Spleen (tissue), 11 donors: ENCODE data around the gene BIRC6. TPM values are rescaled to one million over a fixed set of nuclear protein-coding genes. Genes with fewer than 3 reads are reported as not detected.

ENCODE experiments used
- DNase-seq: peaks from one replicate; pipeline ENCODE4 v3.0.0-alpha.2; 2020
- H3K27ac ChIP-seq, 8 donors: fragments of 200-600 bp; sonication (generic) in 7 of 8; 1 replicate in 4 of 8; 2 replicates in 4 of 8; pipeline versions ENCODE4 v1.5.0 to v1.8.0; 2016 to 2021; ENCODE audit warnings: inconsistent platforms in 4 of 8, mild to moderate bottlenecking in 4 of 8, moderate library complexity in 1 of 8
- H3K27me3 ChIP-seq, 7 donors: fragments of 200-600 bp; sonication (generic) in 6 of 7; replicated peaks in 1 of 7; 1 replicate in 4 of 7; 2 replicates in 3 of 7; pipeline versions ENCODE4 v1.5.0 to v1.8.0; 2016 to 2021; ENCODE audit warnings: inconsistent platforms in 3 of 7, mild to moderate bottlenecking in 1 of 7
- H3K36me3 ChIP-seq, 6 donors: fragments of 200-600 bp; sonication (generic) in 5 of 6; 1 replicate in 4 of 6; 2 replicates in 2 of 6; pipeline versions ENCODE4 v1.5.0 to v1.8.0; 2016 to 2021; ENCODE audit warnings: inconsistent platforms in 2 of 6
- H3K4me1 ChIP-seq, 6 donors: fragments of 200-600 bp; sonication (generic) in 5 of 6; 1 replicate in 3 of 6; 2 replicates in 3 of 6; pipeline versions ENCODE4 v1.5.0 to v1.8.0; 2016 to 2021; ENCODE audit warnings: inconsistent platforms in 3 of 6
- H3K4me3 ChIP-seq, 8 donors: fragments of 200-600 bp; sonication (generic) in 7 of 8; 1 replicate in 4 of 8; 2 replicates in 4 of 8; pipeline versions ENCODE4 v1.5.0 to v1.8.0; 2016 to 2021; ENCODE audit warnings: inconsistent platforms in 4 of 8, mild to moderate bottlenecking in 4 of 8, moderate library complexity in 2 of 8
- H3K9me3 ChIP-seq, 8 donors: fragments of 200-600 bp; sonication (generic) in 7 of 8; 1 replicate in 4 of 8; 2 replicates in 4 of 8; pipeline versions ENCODE4 v1.5.0 to v1.8.0; 2016 to 2021; ENCODE audit warnings: inconsistent platforms in 4 of 8
- POLR2A ChIP-seq, 3 donors: fragments of 450-650 bp; IDR thresholded peaks; one replicate each; pipeline ENCODE4 v1.5.1; 2017; ENCODE audit warnings: antibody characterized with exemption in 3 of 3, mild to moderate bottlenecking in 1 of 3
- POLR2AphosphoS5 ChIP-seq, 3 donors: sonication (generic); formaldehyde crosslinking; IDR thresholded peaks; one replicate each; pipeline ENCODE4 v1.5.1; 2017; ENCODE audit warnings: antibody characterized with exemption in 3 of 3
- WGBS, 5 donors: extraction: QIAGEN DNeasy Blood & Tissue Kit in 3 of 5; methylation state at CpG; one replicate each; pipeline versions ENCODE4 v1.1.5 to v1.1.7; 2013 to 2018; 5-methylcytosine and 5-hydroxymethylcytosine counted together
- intact Hi-C: fragments of 100-400 bp; cut with DNase I; formaldehyde crosslinking; loops from one replicate; pipeline ENCODE4 v1.15.0; 2023; ENCODE audit warnings: low total_unique reads
- polyA plus RNA-seq, 3 donors: library from polyadenylated mRNA; stranded (reverse); fragments of 200-250 nt; gene quantifications; one replicate each; pipeline ENCODE4 v1.2.1, GENCODE V29; 2013
- total RNA-seq, 7 donors: library from RNA; depleted of rRNA in 3 of 7; stranded (reverse); fragments of >200 nt in 3 of 7; fragmentation: NEBNext Ultra II Directional in 4 of 7; extraction: Animal tissue kit (Norgen Biotek cat#: 25700) in 4 of 7; gene quantifications; one replicate each; pipeline versions ENCODE4 v1.1.0 to v1.2.1, GENCODE V29; 2016 to 2021
- TF ChIP-seq, protein P1 (sequence below), 11 experiments: fragments of 200-600 bp in 7 of 11; fragments of 450-650 bp in 4 of 11; sonication (generic) in 4 of 11; IDR thresholded peaks in 8 of 11; conservative IDR thresholded peaks in 3 of 11; 1 replicate in 7 of 11; 2 replicates in 4 of 11; pipeline versions ENCODE4 v1.4.0 to v1.8.0; 2016 to 2021; ENCODE audit warnings: antibody characterized with exemption in 11 of 11, inconsistent platforms in 4 of 11, mild to moderate bottlenecking in 1 of 11
- donor health status: healthy with polysubstance abuse.
- donor health status: DM: no; HTN: no; CAD: no; lungs with moderate emphysema.
- donor health status: DM: no; HTN: no; CAD: no.
- donor health status: Bipolar disorder and iron deficiency.
- donor health status: healthy.
- donor health status: DM: no; HTN: no; CAD: no.
- donor health status: DM: yes; HTN: yes; CAD: no.

The BIRC6 gene
- total and polyA plus RNA-seq, 10 donors, result 17.8 to 226 (median 155) TPM

GRCh38 chr2:32423536-32423935, 66.7 kb downstream of the BIRC6 start:
- no peak for DNase-seq
- intact Hi-C loops, result no loop called here
- TF ChIP-seq POLR2A (IDR thresholded peaks at IDR 0.05) (no peak), POLR2AphosphoS5 (IDR thresholded peaks at IDR 0.05) (no peak)
- TF ChIP-seq, protein P1, sequence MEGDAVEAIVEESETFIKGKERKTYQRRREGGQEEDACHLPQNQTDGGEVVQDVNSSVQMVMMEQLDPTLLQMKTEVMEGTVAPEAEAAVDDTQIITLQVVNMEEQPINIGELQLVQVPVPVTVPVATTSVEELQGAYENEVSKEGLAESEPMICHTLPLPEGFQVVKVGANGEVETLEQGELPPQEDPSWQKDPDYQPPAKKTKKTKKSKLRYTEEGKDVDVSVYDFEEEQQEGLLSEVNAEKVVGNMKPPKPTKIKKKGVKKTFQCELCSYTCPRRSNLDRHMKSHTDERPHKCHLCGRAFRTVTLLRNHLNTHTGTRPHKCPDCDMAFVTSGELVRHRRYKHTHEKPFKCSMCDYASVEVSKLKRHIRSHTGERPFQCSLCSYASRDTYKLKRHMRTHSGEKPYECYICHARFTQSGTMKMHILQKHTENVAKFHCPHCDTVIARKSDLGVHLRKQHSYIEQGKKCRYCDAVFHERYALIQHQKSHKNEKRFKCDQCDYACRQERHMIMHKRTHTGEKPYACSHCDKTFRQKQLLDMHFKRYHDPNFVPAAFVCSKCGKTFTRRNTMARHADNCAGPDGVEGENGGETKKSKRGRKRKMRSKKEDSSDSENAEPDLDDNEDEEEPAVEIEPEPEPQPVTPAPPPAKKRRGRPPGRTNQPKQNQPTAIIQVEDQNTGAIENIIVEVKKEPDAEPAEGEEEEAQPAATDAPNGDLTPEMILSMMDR (IDR thresholded peaks at IDR 0.05 in 8 of 11, conservative IDR thresholded peaks at IDR 0.05 in 3 of 11), result no peak
- Histone ChIP-seq H3K27ac (no peak overlapping the region), H3K4me3 (no peak overlapping the region), H3K4me1 (peaks cover 0 to 77% (median 34%) of the 10 kb centered on the region in 6 donors), H3K9me3 (no peaks in the 10 kb centered on the region), H3K36me3 (peaks cover 0 to 12% (median 4%) of the 10 kb centered on the region in 6 donors), H3K27me3 (no peaks in the 10 kb centered on the region)

- Histone ChIP-seq H3K4me3 (no peak overlapping the region), H3K36me3 (peaks cover 0 to 14% (median 3%) of the 10 kb centered on the region in 6 donors), H3K27me3 (no peaks in the 10 kb centered on the region), H3K27ac (no peak overlapping the region), H3K4me1 (peaks cover 0 to 83% (median 33%) of the 10 kb centered on the region in 6 donors), H3K9me3 (no peaks in the 10 kb centered on the region)
- no peak for DNase-seq
- intact Hi-C loops, result no loop called here
- whole genome bisulfite sequencing, 5 donors, result 93 to 96% (median 93%) methylated on average over 5 of the region's 5 CpGs
- TF ChIP-seq POLR2A (IDR thresholded peaks at IDR 0.05), result no peak
- TF ChIP-seq POLR2AphosphoS5 (IDR thresholded peaks at IDR 0.05), result no peak
These were observed 67.9 kb downstream of the BIRC6 start for GRCh38 chr2:32424739-32425138.

- Histone ChIP-seq H3K27ac (peak overlapping the region in 2 of 8 donors; percentile 35 to 46), H3K4me3 (no peak overlapping the region), H3K36me3 (peaks cover 0 to 23% (median 6%) of the 10 kb centered on the region in 6 donors), H3K9me3 (no peaks in the 10 kb centered on the region), H3K4me1 (peaks cover 0 to 82% (median 30%) of the 10 kb centered on the region in 6 donors), H3K27me3 (no peaks in the 10 kb centered on the region)
- TF ChIP-seq POLR2A (IDR thresholded peaks at IDR 0.05), result no peak
- TF ChIP-seq, protein P1 (IDR thresholded peaks at IDR 0.05 in 8 of 11, conservative IDR thresholded peaks at IDR 0.05 in 3 of 11), result no peak
- TF ChIP-seq POLR2AphosphoS5 (IDR thresholded peaks at IDR 0.05), result no peak
- 73 to 84% (median 80%) methylated on average over 2 of the region's 2 CpGs for WGBS, 5 donors
- intact Hi-C loops, result no loop called here
- DNase-seq, result no peak
These were observed 68.9 kb downstream of the BIRC6 start for GRCh38 chr2:32425719-32426141.

DNA sequence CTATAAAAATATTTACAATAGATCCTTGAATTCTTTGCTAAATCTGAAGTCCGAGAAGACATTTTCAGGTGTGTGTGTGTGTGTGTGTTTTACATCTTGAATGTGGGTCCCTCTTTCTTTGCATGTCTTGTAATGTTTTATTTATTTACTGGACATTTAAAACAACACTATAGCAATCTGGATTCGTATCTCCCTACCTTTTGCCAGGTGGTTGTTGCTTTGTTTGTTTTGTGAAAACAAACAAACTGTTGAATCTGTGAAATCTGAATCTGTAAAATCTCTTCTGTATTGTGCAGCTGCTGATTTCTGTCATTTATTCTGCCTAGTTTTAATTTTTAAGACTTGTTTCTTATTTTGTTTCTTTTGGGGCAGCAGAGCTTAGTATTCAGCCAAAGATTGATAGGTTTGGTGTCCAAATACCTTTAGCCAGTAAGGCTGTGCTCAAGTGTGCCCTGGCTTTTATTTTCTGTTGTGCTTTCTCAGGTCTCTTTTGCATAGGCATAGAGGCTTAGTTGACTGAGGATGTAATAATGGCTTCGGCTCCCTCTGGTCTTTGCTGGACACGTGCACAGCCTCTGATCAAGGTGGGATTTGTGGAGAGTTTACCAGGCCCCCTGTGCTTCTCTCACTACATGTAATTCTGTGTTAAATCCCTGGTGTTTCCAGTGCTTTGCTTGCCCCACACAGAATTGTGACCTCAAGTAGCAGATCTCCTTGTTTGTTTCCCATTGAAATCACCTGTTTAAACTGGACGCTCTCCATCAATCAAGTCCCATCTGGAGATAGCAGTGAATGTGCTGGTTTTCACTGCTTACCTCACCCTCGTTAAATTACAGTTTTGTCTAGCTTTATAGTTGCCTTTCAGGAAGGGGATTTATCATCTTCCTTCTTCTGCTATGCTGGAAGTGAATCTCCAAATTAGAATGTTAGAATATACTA, 71.1 kb downstream of the BIRC6 start:
- WGBS, 5 donors, result 87 to 91% (median 87%) methylated on average over 6 of the region's 6 CpGs
- H3K4me1 ChIP-seq, result peaks cover 0 to 60% (median 27%) of the 10 kb centered on the region in 6 donors
- DNase-seq, result no peak
- TF ChIP-seq, protein P1 (IDR thresholded peaks at IDR 0.05 in 8 of 11, conservative IDR thresholded peaks at IDR 0.05 in 3 of 11), result no peak
- TF ChIP-seq POLR2AphosphoS5 (IDR thresholded peaks at IDR 0.05) (no peak), POLR2A (IDR thresholded peaks at IDR 0.05) (no peak)
- no peaks in the 10 kb centered on the region for H3K27me3 ChIP-seq
- no peak overlapping the region for H3K27ac ChIP-seq
- H3K9me3 ChIP-seq, result no peaks in the 10 kb centered on the region
- H3K4me3 ChIP-seq, result no peak overlapping the region
- intact Hi-C loops, result no loop called here
- H3K36me3 ChIP-seq, result peaks cover 0 to 43% (median 23%) of the 10 kb centered on the region in 6 donors
